AG04450 (cell line): Measurements from ENCODE around the gene TRABD. TPM values are rescaled to one million over a fixed set of nuclear protein-coding genes. Genes with fewer than 3 reads are reported as not detected.

Source experiments
- CTCF ChIA-PET: fragments of 300-600, 350-600 bp; formaldehyde crosslinking; extraction: SDS; loops from one replicate; lab custom pipeline; 2022; ENCODE audit warnings: antibody characterized with exemption, inconsistent platforms; lab: Charles Lee
- POLR2A ChIA-PET: fragments of 350-600 bp; formaldehyde crosslinking; extraction: SDS; loops from one replicate; lab custom pipeline; 2021; ENCODE audit warnings: antibody characterized with exemption, inconsistent platforms; lab: Yijun Ruan, JAX
- DNase-seq: peaks from one replicate; pipeline ENCODE4 v3.0.0-alpha.2; 2011; ENCODE audit warnings: low read depth, low spot score
- H3K27ac ChIP-seq: one replicate; pipeline ENCODE4 v1.5.1; 2012; ENCODE audit warnings: low read depth, low read length, control low read depth
- H3K27me3 ChIP-seq: one replicate; pipeline ENCODE4 v1.6.0; 2012; ENCODE audit warnings: low read length; ENCODE audit not compliant: control insufficient read depth, insufficient read depth
- H3K4me3 ChIP-seq: 2 replicates; pipeline ENCODE4 v1.5.1; 2011; ENCODE audit warnings: mild to moderate bottlenecking, low read depth, low read length, control low read depth
- H3K9me3 ChIP-seq: 2 replicates; pipeline ENCODE4 v1.5.1; 2012; ENCODE audit warnings: low read length; ENCODE audit not compliant: control insufficient read depth, insufficient read depth
- CTCF ChIP-seq: IDR thresholded peaks from 2 replicates; pipeline ENCODE4 v1.5.1; 2011; ENCODE audit warnings: low read depth, low read length, control low read depth, inconsistent platforms
- polyA plus RNA-seq: library from polyadenylated mRNA; depleted of rRNA; stranded (reverse); fragments of >200 nt; gene quantifications from 2 replicates; pipeline ENCODE4 v1.2.3, GENCODE V29; 2011

TRABD gene
- polyA plus RNA-seq, 1 experiment, result 8.7 TPM

- POLR2A ChIA-PET, result no interaction called here
- Histone ChIP-seq H3K9me3 (peaks cover 14% of the 10 kb centered on the region; the same call in 1 of the 2 replicates), H3K4me3 (no peak overlapping the region; the same call in 1 of the 2 replicates), H3K27me3 (peaks cover 16% of the 10 kb centered on the region), H3K27ac (no peak overlapping the region)
- CTCF ChIA-PET, result no interaction called here
- TF ChIP-seq CTCF, result no peak
- DNase-seq, result no peak
Measured at GRCh38 chr22:50169181-50169759, 16.4 kb upstream of the TRABD start.

GRCh38 chr22:50169774-50170341 lies 15.9 kb upstream of the TRABD start:
- POLR2A ChIA-PET, result no interaction called here
- peaks cover 16% of the 10 kb centered on the region for H3K27me3 ChIP-seq
- CTCF ChIA-PET, result no interaction called here
- TF ChIP-seq CTCF, result no peak
- H3K9me3 ChIP-seq, result peaks cover 14% of the 10 kb centered on the region; the same call in 1 of the 2 replicates
- no peak overlapping the region for H3K27ac ChIP-seq
- peak overlapping the region; percentile 43 for H3K4me3 ChIP-seq
- no peak for DNase-seq

- CTCF ChIA-PET, result no interaction called here
- TF ChIP-seq CTCF, result no peak
- DNase-seq, result no peak
- peaks cover 10% of the 10 kb centered on the region; the same call in 1 of the 2 replicates for H3K9me3 ChIP-seq
- H3K4me3 ChIP-seq, result peak within 1 kb of the TSS; percentile 60
- POLR2A ChIA-PET, result interaction anchor here (0.5 to 1.0 kb wide), 2 partner anchors 157 to 169 kb away, joined by 3 to 6 read pairs; no protein-coding TSS in a partner anchor
- H3K27me3 ChIP-seq, result peaks cover 16% of the 10 kb centered on the region
- no peak within 1 kb of the TSS for H3K27ac ChIP-seq
Measured at GRCh38 chr22:50170453-50171318, 15.0 kb upstream of the TRABD start, which contains the start of gene PANX2. PANX2 (plus strand) TSS chr22:50170731; CDS start chr22:50170731, 0 bp downstream.

GRCh38 chr22:50171319-50171964 lies 14.3 kb upstream of the TRABD start:
- Histone ChIP-seq H3K27me3 (peaks cover 16% of the 10 kb centered on the region), H3K9me3 (peaks cover 3% of the 10 kb centered on the region; the same call in 1 of the 2 replicates), H3K4me3 (peak overlapping the region; percentile 60), H3K27ac (no peak overlapping the region)
- ChIA-PET CTCF (no interaction called here), POLR2A (interaction anchor here (0.5 to 1.0 kb wide), 2 partner anchors 158 to 169 kb away, joined by 3 to 6 read pairs; no protein-coding TSS in a partner anchor)
- no peak for DNase-seq
- TF ChIP-seq CTCF, result no peak
